Tibial artery (tissue), 4 donors: ENCODE measurements around the gene PROC.

Experiments used
- DNase-seq, 2 donors: peaks; one replicate each; pipeline ENCODE4 v3.0.0-alpha.2; 2019
- H3K27ac ChIP-seq, 2 donors: fragments of 200-600 bp; sonication (generic) in 1 of 2; 1 replicate in 1 of 2; 2 replicates in 1 of 2; pipeline ENCODE4 v1.5.1; 2018 to 2019; ENCODE audit warnings: mild to moderate bottlenecking in 1 of 2
- H3K27me3 ChIP-seq, 2 donors: fragments of 200-600 bp; sonication (generic) in 1 of 2; one replicate each; pipeline versions ENCODE4 v1.5.1 to v1.6.0; 2016 to 2019
- H3K36me3 ChIP-seq, 3 donors: fragments of 200-600 bp; sonication (generic) in 2 of 3; one replicate each; pipeline ENCODE4 v1.5.1; 2016 to 2019; ENCODE audit warnings: mild to moderate bottlenecking in 2 of 3
- H3K4me1 ChIP-seq, 4 donors: fragments of 200-600 bp; sonication (generic) in 2 of 4; 1 replicate in 3 of 4; 2 replicates in 1 of 4; pipeline ENCODE4 v1.5.1; 2016 to 2019
- H3K4me3 ChIP-seq, 2 donors: fragments of 200-600 bp; sonication (generic) in 1 of 2; 1 replicate in 1 of 2; 2 replicates in 1 of 2; pipeline ENCODE4 v1.5.1; 2018 to 2019; ENCODE audit warnings: mild to moderate bottlenecking in 2 of 2
- H3K9me3 ChIP-seq, 3 donors: fragments of 200-600 bp; sonication (generic) in 1 of 3; one replicate each; pipeline ENCODE4 v1.5.1; 2016 to 2019
- intact Hi-C: fragments of 100-400 bp; cut with DNase I; formaldehyde crosslinking; loops from one replicate; pipeline ENCODE4 v1.15.0; 2023; ENCODE audit warnings: low total_unique reads
- TF ChIP-seq, protein P1 (sequence below), 2 experiments: fragments of 200-600 bp in 1 of 2; fragments of 450-650 bp in 1 of 2; IDR thresholded peaks; one replicate each; pipeline ENCODE4 v1.5.1; 2017 to 2019; ENCODE audit warnings: antibody characterized with exemption in 2 of 2, mild to moderate bottlenecking in 1 of 2, moderate library complexity in 1 of 2

The PROC gene

DNA sequence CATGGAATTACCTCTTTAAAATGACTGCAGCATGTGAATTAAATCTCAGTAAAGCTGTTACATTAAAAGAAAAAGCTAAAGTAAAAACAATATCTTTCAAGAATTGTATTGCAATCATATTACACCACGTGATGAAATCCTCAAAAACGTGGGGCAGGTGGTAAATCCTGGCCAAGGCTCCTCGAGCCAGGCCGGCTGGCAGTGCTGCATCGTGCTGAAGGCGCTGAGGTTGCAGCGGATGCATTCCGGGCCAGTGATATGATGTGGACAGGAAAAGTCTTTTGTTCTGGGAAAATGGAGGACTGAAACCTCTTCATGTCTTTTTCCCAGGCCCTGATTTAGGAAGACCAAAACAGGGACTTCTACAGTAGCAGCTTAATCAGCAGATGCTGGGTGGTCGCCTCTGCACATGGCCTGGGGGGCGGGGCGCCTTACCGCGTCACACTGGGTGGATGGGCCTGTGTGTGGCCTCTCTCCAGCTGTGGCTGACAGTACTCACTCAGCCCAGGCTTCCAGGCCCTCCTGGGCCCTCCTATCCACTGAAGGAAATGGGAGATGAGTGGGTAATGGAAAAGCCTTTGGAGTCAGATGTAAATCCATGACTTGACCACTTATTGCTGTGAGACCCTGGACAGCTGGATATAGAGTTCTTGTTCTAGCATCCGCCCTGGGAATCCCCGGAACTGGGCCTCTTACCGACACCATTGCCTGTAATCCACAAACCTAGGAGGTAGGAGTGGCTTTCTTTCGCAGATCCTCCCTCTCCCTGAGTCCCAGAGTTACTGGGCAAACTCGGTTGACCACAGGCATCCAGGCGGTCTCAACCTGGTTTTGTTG, 45.1 kb downstream of the PROC start:
- no peak overlapping the region for H3K4me3 ChIP-seq
- peaks cover 0 to 14% (median 0%) of the 10 kb centered on the region in 3 donors for H3K36me3 ChIP-seq
- H3K27ac ChIP-seq = no peak overlapping the region
- H3K4me1 ChIP-seq = no peaks in the 10 kb centered on the region
- intact Hi-C loops = no loop called here
- no peak for DNase-seq
- H3K9me3 ChIP-seq = no peaks in the 10 kb centered on the region
- H3K27me3 ChIP-seq = no peaks in the 10 kb centered on the region
- TF ChIP-seq, protein P1, sequence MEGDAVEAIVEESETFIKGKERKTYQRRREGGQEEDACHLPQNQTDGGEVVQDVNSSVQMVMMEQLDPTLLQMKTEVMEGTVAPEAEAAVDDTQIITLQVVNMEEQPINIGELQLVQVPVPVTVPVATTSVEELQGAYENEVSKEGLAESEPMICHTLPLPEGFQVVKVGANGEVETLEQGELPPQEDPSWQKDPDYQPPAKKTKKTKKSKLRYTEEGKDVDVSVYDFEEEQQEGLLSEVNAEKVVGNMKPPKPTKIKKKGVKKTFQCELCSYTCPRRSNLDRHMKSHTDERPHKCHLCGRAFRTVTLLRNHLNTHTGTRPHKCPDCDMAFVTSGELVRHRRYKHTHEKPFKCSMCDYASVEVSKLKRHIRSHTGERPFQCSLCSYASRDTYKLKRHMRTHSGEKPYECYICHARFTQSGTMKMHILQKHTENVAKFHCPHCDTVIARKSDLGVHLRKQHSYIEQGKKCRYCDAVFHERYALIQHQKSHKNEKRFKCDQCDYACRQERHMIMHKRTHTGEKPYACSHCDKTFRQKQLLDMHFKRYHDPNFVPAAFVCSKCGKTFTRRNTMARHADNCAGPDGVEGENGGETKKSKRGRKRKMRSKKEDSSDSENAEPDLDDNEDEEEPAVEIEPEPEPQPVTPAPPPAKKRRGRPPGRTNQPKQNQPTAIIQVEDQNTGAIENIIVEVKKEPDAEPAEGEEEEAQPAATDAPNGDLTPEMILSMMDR (IDR thresholded peaks at IDR 0.05) = no peak

GRCh38 chr2:127464470-127465257, 46.4 kb downstream of the PROC start:
- TF ChIP-seq, protein P1 (IDR thresholded peaks at IDR 0.05) = no peak
- H3K27me3 ChIP-seq = no peaks in the 10 kb centered on the region
- H3K36me3 ChIP-seq = peaks cover 0 to 25% (median 5%) of the 10 kb centered on the region in 3 donors
- intact Hi-C loops = no loop called here
- no peak overlapping the region for H3K27ac ChIP-seq
- DNase-seq = no peak
- no peaks in the 10 kb centered on the region for H3K9me3 ChIP-seq
- H3K4me3 ChIP-seq = no peak overlapping the region
- H3K4me1 ChIP-seq = no peaks in the 10 kb centered on the region

DNA sequence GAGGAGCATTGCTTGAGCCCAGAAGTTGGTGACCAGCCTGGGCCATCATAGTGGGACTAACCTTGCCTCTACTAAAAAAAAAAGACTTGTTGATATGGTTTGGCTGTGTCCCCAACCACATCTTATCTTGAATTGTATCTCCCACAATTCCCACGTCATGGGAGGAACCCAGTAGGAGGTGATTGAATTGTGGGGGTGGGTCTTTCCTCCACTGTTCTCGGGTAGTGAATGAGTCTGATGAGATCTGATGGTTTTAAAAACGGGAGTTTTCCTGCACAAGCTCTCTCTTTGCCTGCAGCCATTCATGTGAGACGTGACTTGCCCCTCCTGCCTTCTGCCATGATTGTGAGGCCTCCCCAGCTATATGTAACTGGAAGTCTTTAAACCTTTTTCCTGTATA, 47.0 kb downstream of the PROC start:
- no peak overlapping the region for H3K27ac ChIP-seq
- intact Hi-C loops = no loop called here
- peaks cover 0 to 28% (median 8%) of the 10 kb centered on the region in 3 donors for H3K36me3 ChIP-seq
- no peak for DNase-seq
- H3K9me3 ChIP-seq = no peaks in the 10 kb centered on the region
- H3K4me3 ChIP-seq = no peak overlapping the region
- no peaks in the 10 kb centered on the region for H3K27me3 ChIP-seq
- TF ChIP-seq, protein P1 (IDR thresholded peaks at IDR 0.05) = no peak
- H3K4me1 ChIP-seq = no peaks in the 10 kb centered on the region

DNA sequence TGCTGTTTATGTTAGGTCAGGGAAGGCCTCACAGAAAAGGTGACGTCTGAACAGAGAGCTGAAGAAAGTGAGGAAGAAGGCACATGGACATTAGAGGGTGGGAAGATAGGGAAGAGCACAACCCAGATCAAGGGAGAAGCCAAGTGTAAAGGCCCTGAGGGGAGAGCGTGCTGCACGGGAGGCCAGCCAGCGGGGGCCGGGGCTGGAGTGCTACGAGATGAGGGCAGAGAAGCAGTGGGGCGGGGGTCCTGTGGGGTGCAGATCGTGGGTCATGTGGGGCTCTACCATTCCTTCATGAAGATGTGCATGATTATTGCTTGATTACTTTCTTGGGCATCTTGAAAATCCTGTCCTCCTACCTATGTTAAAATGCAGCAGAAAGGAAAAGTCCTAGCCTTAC, 50.8 kb downstream of the PROC start:
- TF ChIP-seq, protein P1 (IDR thresholded peaks at IDR 0.05) = no peak
- peaks cover 0 to 28% (median 8%) of the 10 kb centered on the region in 3 donors for H3K36me3 ChIP-seq
- no peak overlapping the region for H3K27ac ChIP-seq
- intact Hi-C loops = no loop called here
- H3K27me3 ChIP-seq = no peaks in the 10 kb centered on the region
- H3K9me3 ChIP-seq = no peaks in the 10 kb centered on the region
- no peak for DNase-seq
- no peaks in the 10 kb centered on the region for H3K4me1 ChIP-seq
- no peak overlapping the region for H3K4me3 ChIP-seq

GRCh38 chr2:127469974-127470373, 51.7 kb downstream of the PROC start:
- TF ChIP-seq, protein P1 (IDR thresholded peaks at IDR 0.05) = no peak
- intact Hi-C loops = no loop called here
- no peaks in the 10 kb centered on the region for H3K9me3 ChIP-seq
- no peaks in the 10 kb centered on the region for H3K27me3 ChIP-seq
- H3K4me1 ChIP-seq = no peaks in the 10 kb centered on the region
- H3K4me3 ChIP-seq = no peak overlapping the region
- H3K36me3 ChIP-seq = peaks cover 0 to 28% (median 8%) of the 10 kb centered on the region in 3 donors
- no peak overlapping the region for H3K27ac ChIP-seq
- DNase-seq = no peak
